Neuronal stem cell (in vitro differentiated cells): ENCODE measurements around the gene TMEM233.
A peak's percentile ranks its signal among the peaks of the same experiment; 100 is the strongest.

Experiments used
- DNase-seq: peaks from one replicate; pipeline ENCODE4 v3.0.0-alpha.2; 2013; ENCODE audit warnings: low spot score
- H2AFZ ChIP-seq: one replicate; pipeline ENCODE4 v1.6.1; 2013; ENCODE audit warnings: mild to moderate bottlenecking, low read length, inconsistent platforms
- H2AK5ac ChIP-seq: 2 replicates; pipeline ENCODE4 v1.6.1; 2013; ENCODE audit warnings: low read depth, mild to moderate bottlenecking, inconsistent platforms, low read length, moderate library complexity, mixed read lengths
- H2BK120ac ChIP-seq: 2 replicates; pipeline ENCODE4 v1.6.1; 2013; ENCODE audit warnings: low read depth, mild to moderate bottlenecking, inconsistent platforms, low read length, moderate library complexity, mixed read lengths
- H2BK12ac ChIP-seq: one replicate; pipeline ENCODE4 v1.6.1; 2013; ENCODE audit warnings: low read length, inconsistent platforms
- H2BK15ac ChIP-seq: 2 replicates; pipeline ENCODE4 v1.6.1; 2013; ENCODE audit warnings: mild to moderate bottlenecking, low read length, inconsistent platforms, mixed read lengths
- H2BK5ac ChIP-seq: one replicate; pipeline ENCODE4 v1.6.1; 2013; ENCODE audit warnings: inconsistent platforms, mild to moderate bottlenecking, low read length, moderate library complexity
- H3K14ac ChIP-seq: one replicate; pipeline ENCODE4 v1.6.1; 2013; ENCODE audit warnings: low read length, inconsistent platforms
- H3K18ac ChIP-seq: 2 replicates; pipeline ENCODE4 v1.6.1; 2013; ENCODE audit warnings: low read length, inconsistent platforms
- H3K23ac ChIP-seq: 2 replicates; pipeline ENCODE4 v1.6.1; 2013; ENCODE audit warnings: low read depth, mild to moderate bottlenecking, mixed read lengths, low read length, inconsistent platforms; ENCODE audit not compliant: poor library complexity
- H3K27ac ChIP-seq: replicated peaks from 3 replicates; pipeline ENCODE4 v1.5.1; 2013; ENCODE audit warnings: low read length, inconsistent platforms
- H3K27me3 ChIP-seq, 3 experiments: 2 replicates each; pipeline ENCODE4 v1.6.1; 2013; ENCODE audit warnings: low read length in 3 of 3, mild to moderate bottlenecking in 2 of 3, inconsistent platforms in 1 of 3, low read depth in 1 of 3, mixed read lengths in 1 of 3, moderate library complexity in 1 of 3; ENCODE audit not compliant: control insufficient read depth in 3 of 3, insufficient read depth in 3 of 3
- H3K36me3 ChIP-seq, 2 donors: replicated peaks in 1 of 2; 2 replicates each; pipeline ENCODE4 v1.6.1; 2013; ENCODE audit warnings: low read length in 2 of 2; ENCODE audit not compliant: control insufficient read depth in 2 of 2, insufficient read depth in 2 of 2
- H3K4ac ChIP-seq: 2 replicates; pipeline ENCODE4 v1.6.1; 2013; ENCODE audit warnings: inconsistent platforms, mild to moderate bottlenecking, low read length, moderate library complexity
- H3K4me1 ChIP-seq, 2 donors: 1 replicate in 1 of 2; 2 replicates in 1 of 2; pipeline ENCODE4 v1.6.1; 2013; ENCODE audit warnings: low read length in 2 of 2, low read depth in 1 of 2; ENCODE audit not compliant: control insufficient read depth in 2 of 2, insufficient read depth in 1 of 2
- H3K4me2 ChIP-seq: one replicate; pipeline ENCODE4 v1.6.1; 2013; ENCODE audit warnings: mild to moderate bottlenecking, low read length, inconsistent platforms; ENCODE audit not compliant: insufficient read depth, poor library complexity, severe bottlenecking
- H3K4me3 ChIP-seq, 2 donors: 2 replicates each; pipeline ENCODE4 v1.5.1; 2013; ENCODE audit warnings: low read length in 2 of 2, mild to moderate bottlenecking in 2 of 2, inconsistent platforms in 1 of 2, moderate library complexity in 1 of 2
- H3K79me1 ChIP-seq: one replicate; pipeline ENCODE4 v1.6.1; 2013; ENCODE audit warnings: low read depth, mild to moderate bottlenecking, inconsistent platforms, low read length, moderate library complexity
- H3K9ac ChIP-seq: one replicate; pipeline ENCODE4 v1.6.1; 2013; ENCODE audit warnings: mild to moderate bottlenecking, low read depth, low read length, inconsistent platforms; ENCODE audit not compliant: poor library complexity
- H3K9me3 ChIP-seq, 2 donors: replicated peaks in 1 of 2; 2 replicates each; pipeline versions ENCODE3 to v1.6.1; 2013; ENCODE audit warnings: low read length in 2 of 2, mild to moderate bottlenecking in 2 of 2, inconsistent platforms in 1 of 2, low read depth in 1 of 2, mixed read lengths in 1 of 2, moderate library complexity in 1 of 2; ENCODE audit not compliant: control insufficient read depth in 2 of 2, insufficient read depth in 1 of 2
- H4K8ac ChIP-seq: one replicate; pipeline ENCODE4 v1.6.1; 2013; ENCODE audit warnings: low read depth, mild to moderate bottlenecking, inconsistent platforms, low read length, moderate library complexity
- H4K91ac ChIP-seq: one replicate; pipeline ENCODE4 v1.6.1; 2013; ENCODE audit warnings: low read length, low read depth, mild to moderate bottlenecking, inconsistent platforms; ENCODE audit not compliant: poor library complexity
- WGBS, 2 donors: extraction: QIAGEN DNeasy Blood & Tissue Kit; methylation state at CpG; one replicate each; pipeline ENCODE4 v1.1.7; 2013; ENCODE audit warnings: missing lambda C conversion rate in 2 of 2, mixed read lengths in 1 of 2; ENCODE audit not compliant: insufficient read length in 2 of 2, insufficient replicate concordance in 1 of 2; ENCODE audit errors: extremely low coverage in 2 of 2; 5-methylcytosine and 5-hydroxymethylcytosine counted together

The TMEM233 gene

GRCh38 chr12:119666900-119667576 is 73.5 kb downstream of the TMEM233 start:
- no peak for DNase-seq
- peak overlapping the region; percentile 88 for H2AFZ ChIP-seq
- H3K18ac ChIP-seq, result no peak overlapping the region
- no peak overlapping the region for H3K14ac ChIP-seq
- H4K8ac ChIP-seq, result no peak overlapping the region
- H3K4me3 ChIP-seq, result peak overlapping the region in 1 of 2 donors; percentile 75
- no peak overlapping the region for H4K91ac ChIP-seq
- no peak overlapping the region for H2BK5ac ChIP-seq
- H3K4ac ChIP-seq, result no peak overlapping the region
- no peaks in the 10 kb centered on the region for H3K27me3 ChIP-seq
- no peak overlapping the region for H2BK12ac ChIP-seq
- no peak overlapping the region for H2BK15ac ChIP-seq
- peaks cover 4 to 26% of the 10 kb centered on the region in 2 donors for H3K36me3 ChIP-seq
- H3K4me2 ChIP-seq, result peak overlapping the region; percentile 55
- H3K4me1 ChIP-seq, result no peaks in the 10 kb centered on the region
- peak overlapping the region; percentile 60 for H3K27ac ChIP-seq
- no peak overlapping the region for H2BK120ac ChIP-seq
- no peak overlapping the region for H3K9ac ChIP-seq
- no peak overlapping the region for H2AK5ac ChIP-seq
- no peaks in the 10 kb centered on the region for H3K9me3 ChIP-seq
- no CpG with 5 or more reads among the region's 9 CpGs for WGBS, 2 donors
- no peaks in the 10 kb centered on the region for H3K79me1 ChIP-seq
- H3K23ac ChIP-seq, result no peak overlapping the region

- H3K9ac ChIP-seq, result peak within 1 kb of the TSS; percentile 82
- H3K23ac ChIP-seq, result peak within 1 kb of the TSS; percentile 98
Measured at GRCh38 chr12:119667577-119668323, 74.2 kb downstream of the TMEM233 start, which contains the start of gene PRKAB1. PRKAB1 (plus strand) TSS chr12:119668133; CDS start chr12:119668245, 112 bp downstream.

GRCh38 chr12:119668324-119668841 is 74.8 kb downstream of the TMEM233 start:
- Histone ChIP-seq H3K23ac (peak overlapping the region; percentile 98), H3K4me1 (no peaks in the 10 kb centered on the region), H2BK5ac (no peak overlapping the region), H4K91ac (no peak overlapping the region), H2BK12ac (no peak overlapping the region), H4K8ac (no peak overlapping the region), H2AK5ac (no peak overlapping the region), H3K27me3 (no peaks in the 10 kb centered on the region), H2AFZ (peak overlapping the region; percentile 88), H3K27ac (peak overlapping the region; percentile 88), H3K18ac (peak overlapping the region; percentile 66), H3K36me3 (peaks cover 11 to 39% of the 10 kb centered on the region in 2 donors), H3K9me3 (no peaks in the 10 kb centered on the region), H3K9ac (peak overlapping the region; percentile 82), H2BK15ac (no peak overlapping the region), H3K79me1 (no peaks in the 10 kb centered on the region), H3K4me3 (peak overlapping the region; percentile 75 to 96), H3K4me2 (peak overlapping the region; percentile 76), H3K4ac (no peak overlapping the region), H2BK120ac (no peak overlapping the region), H3K14ac (no peak overlapping the region)
- WGBS, 2 donors, result no CpG with 5 or more reads among the region's 14 CpGs
- no peak for DNase-seq

More at GRCh38 chr12:119667577-119668323, 74.2 kb downstream of the TMEM233 start, which contains the start of gene PRKAB1:
- peak within 1 kb of the TSS; percentile 88 for H3K27ac ChIP-seq
- peak within 1 kb of the TSS; percentile 88 for H2AFZ ChIP-seq
- H2BK120ac ChIP-seq, result no peak within 1 kb of the TSS
- no peaks in the 10 kb centered on the region for H3K27me3 ChIP-seq
- peak within 1 kb of the TSS; percentile 54 for H4K8ac ChIP-seq
- H2BK5ac ChIP-seq, result no peak within 1 kb of the TSS
- no peak within 1 kb of the TSS for H4K91ac ChIP-seq
- no peak within 1 kb of the TSS for H3K4ac ChIP-seq
- no peak within 1 kb of the TSS for H2AK5ac ChIP-seq
- no peak within 1 kb of the TSS for H2BK15ac ChIP-seq
- DNase-seq, result peak; percentile 93
- no peaks in the 10 kb centered on the region for H3K79me1 ChIP-seq
- H3K36me3 ChIP-seq, result peaks cover 7 to 33% of the 10 kb centered on the region in 2 donors
- peak within 1 kb of the TSS; percentile 66 for H3K18ac ChIP-seq
- WGBS, 2 donors, result no CpG with 5 or more reads among the region's 69 CpGs
- H3K4me3 ChIP-seq, result peak within 1 kb of the TSS; percentile 75 to 96
- H3K4me1 ChIP-seq, result no peaks in the 10 kb centered on the region
- H3K4me2 ChIP-seq, result peak within 1 kb of the TSS; percentile 76
- H2BK12ac ChIP-seq, result no peak within 1 kb of the TSS
- H3K14ac ChIP-seq, result peak within 1 kb of the TSS; percentile 75
- no peaks in the 10 kb centered on the region for H3K9me3 ChIP-seq
